GM12864 (cell line): ENCODE data around the gene TRIM32.

Source experiments
- DNase-seq: peaks from one replicate; pipeline ENCODE4 v3.0.0-alpha.2; 2011; ENCODE audit warnings: low read depth
- H3K4me3 ChIP-seq: 2 replicates; pipeline ENCODE4 v1.5.1; 2011; ENCODE audit warnings: mild to moderate bottlenecking, low read depth, low read length, control low read depth
- CTCF ChIP-seq: IDR thresholded peaks from 2 replicates; pipeline ENCODE4 v1.5.1; 2011; ENCODE audit warnings: low read depth, mild to moderate bottlenecking, moderate library complexity, low read length, control low read depth, inconsistent platforms; ENCODE audit errors: missing control alignments

Gene TRIM32

GRCh38 chr9:116749176-116749575 lies 62.1 kb downstream of the TRIM32 start:
- no peak for TF ChIP-seq CTCF
- H3K4me3 ChIP-seq: no peak overlapping the region
- DNase-seq: no peak

- no peak overlapping the region for H3K4me3 ChIP-seq
- TF ChIP-seq CTCF: no peak
Observed at GRCh38 chr9:116749772-116750171, 62.7 kb downstream of the TRIM32 start.

GRCh38 chr9:116750510-116750909 lies 63.4 kb downstream of the TRIM32 start:
- no peak for DNase-seq
- no peak for TF ChIP-seq CTCF
- no peak overlapping the region for H3K4me3 ChIP-seq

More at GRCh38 chr9:116749772-116750171, 62.7 kb downstream of the TRIM32 start:
- DNase-seq: no peak
